ENCODE measurements around the gene PRM2.

Gene PRM2

GRCh38 chr16:11276143-11276895, at the start of gene PRM2:
Gene PRM2, minus strand, starts transcription at chr16:11276480. Its CDS starts 110 bp downstream, at chr16:11276370.
- DNase-seq (ENCODE audit: low read depth) = no peak

- no peak for DNase-seq (ENCODE audit: low read depth)
These were observed 49.3 kb upstream of the PRM2 start for GRCh38 chr16:11325404-11326083.

GRCh38 chr16:11323551-11324336, 47.5 kb upstream of the PRM2 start:
- no peak for DNase-seq (ENCODE audit: low read depth)

GRCh38 chr16:11322823-11323222, 46.5 kb upstream of the PRM2 start:
- DNase-seq (ENCODE audit: low read depth) = no peak

GRCh38 chr16:11321662-11322061, 45.4 kb upstream of the PRM2 start:
- DNase-seq (ENCODE audit: low read depth) = no peak

- no peak for DNase-seq (ENCODE audit: low read depth)
These were observed 43.9 kb upstream of the PRM2 start for GRCh38 chr16:11320170-11320569.

- DNase-seq (ENCODE audit: low read depth) = no peak
These were observed 43.4 kb upstream of the PRM2 start for GRCh38 chr16:11319529-11320146.

- no peak for DNase-seq (ENCODE audit: low read depth)
These were observed 42.5 kb upstream of the PRM2 start for GRCh38 chr16:11318817-11319216.

- no peak for DNase-seq (ENCODE audit: low read depth)
These were observed 40.2 kb upstream of the PRM2 start for GRCh38 chr16:11316331-11317015.

GRCh38 chr16:11315510-11315909, 39.2 kb upstream of the PRM2 start:
- peak; percentile 69 for DNase-seq (ENCODE audit: low read depth)

- no peak for DNase-seq (ENCODE audit: low read depth)
These were observed 38.1 kb upstream of the PRM2 start for GRCh38 chr16:11314309-11314894.

- no peak for DNase-seq (ENCODE audit: low read depth)
These were observed 37.4 kb upstream of the PRM2 start for GRCh38 chr16:11313493-11314308.

- peak; percentile 75 for DNase-seq (ENCODE audit: low read depth)
These were observed 36.6 kb upstream of the PRM2 start for GRCh38 chr16:11312718-11313492.

- peak; percentile 58 for DNase-seq (ENCODE audit: low read depth)
These were observed 34.8 kb upstream of the PRM2 start for GRCh38 chr16:11310997-11311561.

- no peak for DNase-seq (ENCODE audit: low read depth)
These were observed 34.3 kb upstream of the PRM2 start for GRCh38 chr16:11310634-11310977.

GRCh38 chr16:11309895-11310633, 33.8 kb upstream of the PRM2 start:
- DNase-seq (ENCODE audit: low read depth) = no peak

- DNase-seq (ENCODE audit: low read depth) = no peak
These were observed 32.4 kb upstream of the PRM2 start for GRCh38 chr16:11308493-11309283.
